ENCODE data around the gene MYMX. TPM values are rescaled to one million over a fixed set of nuclear protein-coding genes. Genes with fewer than 3 reads are reported as not detected.

The MYMX gene
- total RNA-seq, 2 donors from 2014 or later: 1.7 to 1.8 TPM

GRCh38 chr6:44258325-44258863 lies 41.7 kb downstream of the MYMX start:
- Mint-ChIP-seq H3K9me3 (no peaks in the 10 kb centered on the region), H3K27ac (no peak overlapping the region), H3K27me3 (ENCODE audit: insufficient read depth) (peaks cover 1% of the 10 kb centered on the region), H3K4me3 (peak overlapping the region; percentile 74), H3K36me3 (ENCODE audit: low read depth) (peaks cover 25% of the 10 kb centered on the region), H3K4me1 (peaks cover 26% of the 10 kb centered on the region)
- Histone ChIP-seq H3K4me3 (ENCODE audit: low read length) (no peak overlapping the region), H3K9ac (ENCODE audit: extremely low read depth, low read length, poor library complexity, severe bottlenecking) (no peak overlapping the region), H3K27ac (ENCODE audit: low read depth, low read length) (no peak overlapping the region), H3K36me3 (ENCODE audit: control insufficient read depth, insufficient read depth, low read length) (peaks cover 25% of the 10 kb centered on the region), H3K4me1 (ENCODE audit: control insufficient read depth, insufficient read depth, low read length) (peaks cover 3% of the 10 kb centered on the region), H3K9me3 (ENCODE audit: control insufficient read depth, low read length) (no peaks in the 10 kb centered on the region), H3K27me3 (ENCODE audit: control insufficient read depth, insufficient read depth, low read length, poor library complexity, severe bottlenecking) (no peaks in the 10 kb centered on the region)
- no peak for TF ChIP-seq CTCF (conservative IDR thresholded peaks at IDR 0.05)
- no peak for DNase-seq
- WGBS, 2 experiments (ENCODE audit: insufficient coverage in 1 of 2, insufficient read length in 1 of 2): 83 to 88% methylated on average over 6 to 9 of the region's 9 CpGs

GRCh38 chr6:44258921-44259320 lies 42.2 kb downstream of the MYMX start:
- Mint-ChIP-seq H3K36me3 (ENCODE audit: low read depth) (peaks cover 20% of the 10 kb centered on the region), H3K27ac (no peak overlapping the region), H3K4me3 (no peak overlapping the region), H3K9me3 (no peaks in the 10 kb centered on the region), H3K4me1 (peaks cover 32% of the 10 kb centered on the region), H3K27me3 (ENCODE audit: insufficient read depth) (peaks cover 2% of the 10 kb centered on the region)
- 93 to 100% methylated on average over 3 of the region's 3 CpGs for WGBS, 2 experiments (ENCODE audit: insufficient coverage in 1 of 2, insufficient read length in 1 of 2)
- peaks cover 20% of the 10 kb centered on the region for H3K36me3 ChIP-seq (ENCODE audit: control insufficient read depth, insufficient read depth, low read length)
- DNase-seq: no peak
- no peak for TF ChIP-seq CTCF (conservative IDR thresholded peaks at IDR 0.05)
- H3K9me3 ChIP-seq (ENCODE audit: control insufficient read depth, low read length): no peaks in the 10 kb centered on the region
- H3K4me3 ChIP-seq (ENCODE audit: low read length): no peak overlapping the region
- no peak overlapping the region for H3K27ac ChIP-seq (ENCODE audit: low read depth, low read length)
- H3K27me3 ChIP-seq (ENCODE audit: control insufficient read depth, insufficient read depth, low read length, poor library complexity, severe bottlenecking): no peaks in the 10 kb centered on the region
- peaks cover 3% of the 10 kb centered on the region for H3K4me1 ChIP-seq (ENCODE audit: control insufficient read depth, insufficient read depth, low read length)
- H3K9ac ChIP-seq (ENCODE audit: extremely low read depth, low read length, poor library complexity, severe bottlenecking): no peak overlapping the region

GRCh38 chr6:44260011-44260410 lies 43.3 kb downstream of the MYMX start:
- H3K9me3 ChIP-seq (ENCODE audit: control insufficient read depth, low read length): no peaks in the 10 kb centered on the region
- Mint-ChIP-seq H3K9me3 (no peaks in the 10 kb centered on the region), H3K27me3 (ENCODE audit: insufficient read depth) (peaks cover 10% of the 10 kb centered on the region), H3K4me1 (peaks cover 40% of the 10 kb centered on the region), H3K36me3 (ENCODE audit: low read depth) (peaks cover 12% of the 10 kb centered on the region), H3K4me3 (no peak overlapping the region), H3K27ac (no peak overlapping the region)
- H3K36me3 ChIP-seq (ENCODE audit: control insufficient read depth, insufficient read depth, low read length): peaks cover 9% of the 10 kb centered on the region
- no peak overlapping the region for H3K9ac ChIP-seq (ENCODE audit: extremely low read depth, low read length, poor library complexity, severe bottlenecking)
- WGBS, 2 experiments (ENCODE audit: insufficient coverage in 1 of 2, insufficient read length in 1 of 2): 94 to 100% methylated on average over 7 to 8 of the region's 8 CpGs
- H3K27ac ChIP-seq (ENCODE audit: low read depth, low read length): no peak overlapping the region
- TF ChIP-seq CTCF (conservative IDR thresholded peaks at IDR 0.05): no peak
- peaks cover 8% of the 10 kb centered on the region for H3K4me1 ChIP-seq (ENCODE audit: control insufficient read depth, insufficient read depth, low read length)
- H3K4me3 ChIP-seq (ENCODE audit: low read length): no peak overlapping the region
- H3K27me3 ChIP-seq (ENCODE audit: control insufficient read depth, insufficient read depth, low read length, poor library complexity, severe bottlenecking): no peaks in the 10 kb centered on the region
- DNase-seq: no peak

Measured in endodermal cell (in vitro differentiated cells).